NCI-H2107 treated with DMSO at 0.1 percent for 48 hours (cell line): Measurements from ENCODE around the gene CCR3.

Experiments
- DNase-seq: peaks from one replicate; lab custom pipeline; 2025; ENCODE audit not compliant: unreplicated experiment; lab: John Stamatoyannopoulos, UW

Gene CCR3

DNA sequence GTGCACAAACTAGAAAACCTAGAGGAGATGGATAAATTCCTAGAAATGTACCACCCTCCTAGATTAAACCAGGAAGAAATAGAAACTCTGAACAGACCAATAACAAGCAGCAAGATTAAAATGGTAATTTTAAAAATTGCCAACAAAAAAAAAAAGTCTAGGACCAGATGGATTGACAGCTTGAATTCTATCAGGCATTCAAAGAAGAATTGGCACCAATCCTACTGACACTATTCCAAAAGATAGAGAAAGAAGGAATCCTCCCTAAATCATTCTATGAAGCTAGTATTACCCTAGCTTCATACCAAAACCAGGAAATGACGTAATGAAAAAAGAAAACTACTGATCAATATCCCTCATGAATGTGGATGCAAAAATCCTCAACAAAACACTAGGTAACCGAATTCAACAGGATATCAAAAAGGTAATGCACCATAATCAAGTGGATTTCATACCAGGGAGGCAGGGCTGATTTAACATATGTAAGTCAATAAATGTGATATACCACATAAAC is 24.0 kb upstream of the CCR3 start:
- DNase-seq, result no peak

DNA sequence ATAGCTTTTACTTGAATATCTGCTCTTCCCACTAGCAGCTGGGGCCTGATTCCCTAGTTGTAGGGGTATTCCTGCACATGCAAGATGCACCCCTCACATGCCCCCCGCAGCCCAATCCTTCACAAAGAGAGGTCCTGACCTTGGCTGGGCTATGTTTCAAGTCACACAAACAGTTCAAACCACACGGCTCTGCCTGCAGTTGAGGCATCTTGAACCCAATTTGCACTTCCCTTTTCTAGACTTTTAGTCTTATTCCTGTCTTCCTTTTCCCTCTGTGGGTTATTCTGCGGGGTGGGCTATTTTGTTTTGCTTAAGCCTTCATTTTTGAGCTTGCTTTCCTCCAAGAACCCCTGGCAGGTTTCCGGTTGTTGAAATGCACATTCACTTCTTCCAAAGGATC is 20.9 kb upstream of the CCR3 start:
- no peak for DNase-seq

DNA sequence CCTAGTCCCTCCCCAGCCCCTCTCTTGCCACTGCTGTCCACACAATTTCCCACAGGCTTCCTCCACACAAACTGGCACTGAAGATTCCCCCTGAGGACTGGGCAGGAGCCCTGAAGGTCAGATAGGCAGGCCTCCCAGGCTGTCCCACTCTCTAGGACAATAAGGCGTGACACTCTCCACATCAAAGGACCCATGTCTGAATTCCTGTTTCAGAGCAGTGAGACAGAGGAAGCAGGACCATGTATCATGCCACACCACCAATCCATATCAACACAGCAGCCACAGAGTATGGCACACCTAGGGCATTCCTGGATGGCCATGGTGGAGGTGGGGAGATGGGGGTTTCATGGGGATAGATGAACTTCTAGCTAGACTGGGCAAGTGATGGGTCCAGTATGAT is 20.3 kb upstream of the CCR3 start:
- DNase-seq, result no peak

DNA sequence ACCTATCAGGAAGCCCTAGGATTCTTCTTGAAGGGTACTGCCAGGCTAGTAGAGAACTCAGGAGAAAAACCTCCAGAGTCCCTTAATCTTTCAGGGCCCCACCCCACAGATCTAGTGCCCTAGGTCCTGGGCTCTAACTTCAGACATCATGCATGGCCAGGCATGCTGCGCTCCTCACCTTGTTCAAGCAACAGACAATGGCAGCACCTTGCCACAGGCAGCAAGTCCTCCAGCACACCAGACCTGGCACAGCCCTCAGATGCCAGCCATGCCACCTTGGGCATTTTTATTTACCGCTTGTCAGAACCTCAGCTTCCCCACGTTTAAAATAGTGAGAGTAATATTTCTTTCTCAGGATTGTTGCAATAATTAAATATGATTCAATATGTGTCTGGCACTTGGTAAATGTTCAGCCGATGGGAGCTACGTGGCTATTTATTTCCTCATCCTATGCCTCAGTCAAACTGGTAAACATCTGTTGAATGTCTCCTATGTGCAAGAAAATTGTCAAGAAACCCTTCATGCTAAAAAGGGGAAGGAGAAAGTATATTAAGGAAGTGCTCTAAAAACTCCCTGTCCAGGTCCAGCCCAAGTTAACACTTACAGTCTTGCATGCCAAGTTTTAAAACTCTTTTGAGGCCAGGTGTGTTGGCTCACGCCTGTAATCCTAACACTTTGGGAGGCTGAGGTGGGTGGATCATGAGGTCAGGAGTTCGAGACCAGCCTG is 19.7 kb upstream of the CCR3 start:
- no peak for DNase-seq

DNA sequence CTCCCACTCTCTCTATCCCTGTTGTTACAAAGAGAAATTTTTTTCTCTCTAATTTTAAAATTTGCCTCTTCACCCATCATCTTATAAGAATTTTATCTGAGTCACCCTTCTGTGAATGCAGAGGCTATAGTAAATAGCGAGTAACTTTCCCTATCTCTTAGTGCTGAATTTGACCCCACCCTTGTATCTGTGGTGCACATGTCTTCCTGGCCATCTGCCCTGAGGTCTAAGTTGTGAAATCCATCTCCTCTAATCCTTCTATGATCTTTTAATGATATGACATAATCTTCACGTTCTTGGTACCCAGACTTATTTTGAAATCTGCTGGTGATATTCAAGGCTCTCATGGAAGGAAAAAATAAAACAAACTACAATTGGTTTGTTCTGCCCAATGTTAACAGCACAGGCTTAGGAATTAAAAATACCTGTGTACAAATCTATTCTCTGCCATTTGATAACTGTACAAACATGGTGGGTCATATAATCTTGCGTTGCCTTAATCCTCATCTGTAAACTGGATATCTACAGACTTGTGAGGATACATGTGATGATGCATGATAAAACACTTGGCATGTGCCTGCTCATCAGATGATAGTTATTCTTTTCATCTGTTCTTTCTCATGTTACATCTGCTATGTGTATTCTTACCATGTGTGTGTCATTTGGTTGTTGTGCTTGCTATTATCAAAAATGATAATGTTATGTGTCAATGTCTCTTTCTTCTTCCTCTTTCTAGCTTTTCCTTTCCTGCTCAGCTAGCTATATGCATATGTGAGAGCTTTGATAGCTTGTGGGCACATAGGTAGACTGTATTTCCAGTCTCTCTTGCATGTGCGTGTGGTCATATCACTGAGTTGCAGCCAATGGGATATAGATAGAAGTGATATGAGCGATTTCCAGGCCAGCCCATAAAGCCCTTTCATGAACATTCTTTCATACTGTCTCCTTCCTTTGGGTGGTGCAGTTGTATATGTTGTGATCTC is 13.7 kb upstream of the CCR3 start:
- no peak for DNase-seq

DNA sequence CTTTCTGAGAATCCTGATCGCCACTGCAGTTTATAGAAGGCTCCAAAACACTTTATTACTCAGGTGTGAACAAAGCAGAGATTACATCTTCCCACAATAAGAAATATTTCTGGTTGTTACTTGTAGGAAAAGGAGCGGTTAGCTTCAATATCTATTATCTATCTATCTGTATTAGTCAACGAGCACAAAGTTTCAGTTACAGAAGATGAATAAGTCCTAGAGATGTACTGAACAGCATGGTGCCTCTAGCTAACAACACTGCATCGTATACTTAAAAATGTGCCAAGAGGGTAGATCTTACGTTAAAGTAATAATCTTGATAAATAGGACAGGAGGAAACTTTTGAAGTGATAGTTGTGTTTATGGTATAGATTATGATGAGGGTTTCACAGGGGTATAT is 10.9 kb upstream of the CCR3 start:
- no peak for DNase-seq

DNA sequence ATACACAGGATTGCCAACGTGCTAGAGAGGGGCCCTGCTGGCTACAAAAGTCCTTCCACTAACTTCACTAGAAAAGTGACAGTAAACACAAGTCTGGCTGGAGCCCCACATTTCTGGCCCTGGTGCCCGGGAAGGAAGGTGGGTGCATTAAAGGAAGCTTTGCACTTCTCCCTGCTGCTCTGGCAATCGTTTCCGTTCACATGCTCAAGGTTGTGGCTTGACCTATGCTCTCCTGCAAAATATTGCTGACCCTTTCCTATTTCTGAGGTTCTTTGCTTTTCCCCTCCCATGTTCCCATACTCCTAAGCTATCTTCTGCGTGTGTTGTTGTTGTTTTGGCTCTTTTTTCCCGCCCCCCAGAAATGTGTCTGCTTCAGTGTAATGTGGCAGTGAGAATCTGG is 9.1 kb upstream of the CCR3 start:
- DNase-seq, result no peak

DNA sequence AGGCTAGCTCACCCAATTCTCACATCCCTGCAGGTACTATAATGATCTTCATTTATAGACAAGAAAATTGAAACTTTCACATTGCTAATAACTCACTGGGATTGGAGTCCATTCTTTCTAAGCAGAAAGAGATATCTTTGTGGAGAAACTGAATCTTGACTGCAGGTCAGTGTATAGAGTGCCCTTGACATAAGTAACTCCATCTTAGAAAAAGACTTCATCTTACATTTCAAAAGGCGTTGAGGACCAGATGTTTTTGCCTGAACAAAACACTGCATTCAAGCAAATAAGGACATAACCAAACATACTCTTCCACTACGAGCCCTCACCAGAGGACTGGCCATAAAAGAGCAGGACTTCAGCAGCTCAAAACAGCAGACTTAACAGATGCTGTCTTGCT is 6.8 kb upstream of the CCR3 start:
- DNase-seq, result no peak

DNA sequence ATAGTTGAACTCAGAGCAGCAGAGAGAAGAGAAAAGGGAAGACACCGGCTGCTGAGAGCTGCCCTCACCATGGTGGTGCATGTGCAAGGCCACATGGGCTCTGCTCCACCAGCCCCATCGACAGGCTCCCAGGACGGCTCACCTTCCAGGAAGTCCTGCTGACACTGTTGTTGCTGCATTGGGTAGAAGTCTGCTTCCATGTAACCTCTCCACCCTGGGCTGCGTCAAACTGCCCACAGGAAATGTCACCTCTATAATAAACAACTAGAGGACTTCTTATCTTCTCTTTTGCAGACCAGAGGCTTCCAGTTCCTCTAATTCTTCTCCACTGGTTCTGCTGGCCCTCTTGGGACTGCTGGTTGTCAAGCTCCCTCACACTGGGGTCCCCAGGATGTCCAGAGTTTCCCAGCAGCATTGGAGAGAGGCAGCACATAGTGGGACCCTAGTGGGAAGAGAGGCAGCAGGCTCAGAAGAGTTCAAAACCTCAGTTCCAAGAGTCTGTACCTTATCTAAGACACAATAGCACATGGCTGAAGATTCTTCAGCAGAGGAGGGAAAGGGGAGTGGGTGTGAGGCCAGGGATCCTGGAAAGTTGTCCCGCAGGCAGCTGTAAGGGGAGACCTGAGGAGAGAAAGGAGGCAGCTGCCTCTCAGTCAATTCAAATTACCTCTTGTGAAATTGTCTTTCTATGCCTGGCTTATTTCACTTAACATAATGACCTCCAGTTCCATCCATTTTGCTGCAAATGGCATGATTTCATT is 5.8 kb upstream of the CCR3 start:
- DNase-seq, result no peak

DNA sequence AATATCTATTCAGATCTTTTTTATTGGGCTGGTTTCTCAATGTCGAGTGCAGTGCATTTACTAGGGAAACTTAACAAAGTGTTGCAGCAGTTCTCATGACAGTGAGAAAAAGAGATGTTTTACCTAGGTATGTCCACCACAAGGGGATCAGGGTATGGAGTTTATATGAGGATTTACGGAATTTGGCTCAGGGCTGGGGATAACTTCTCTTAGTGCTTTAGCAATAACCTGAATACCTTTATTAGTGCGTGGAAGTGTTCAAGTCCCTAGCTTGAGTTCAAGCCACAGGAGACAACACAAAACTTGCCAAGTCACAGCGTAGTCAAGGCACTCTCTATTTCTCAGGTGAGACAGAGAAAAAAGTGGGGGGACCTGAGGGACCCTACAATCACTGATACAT is 3.9 kb upstream of the CCR3 start:
- DNase-seq, result no peak

DNA sequence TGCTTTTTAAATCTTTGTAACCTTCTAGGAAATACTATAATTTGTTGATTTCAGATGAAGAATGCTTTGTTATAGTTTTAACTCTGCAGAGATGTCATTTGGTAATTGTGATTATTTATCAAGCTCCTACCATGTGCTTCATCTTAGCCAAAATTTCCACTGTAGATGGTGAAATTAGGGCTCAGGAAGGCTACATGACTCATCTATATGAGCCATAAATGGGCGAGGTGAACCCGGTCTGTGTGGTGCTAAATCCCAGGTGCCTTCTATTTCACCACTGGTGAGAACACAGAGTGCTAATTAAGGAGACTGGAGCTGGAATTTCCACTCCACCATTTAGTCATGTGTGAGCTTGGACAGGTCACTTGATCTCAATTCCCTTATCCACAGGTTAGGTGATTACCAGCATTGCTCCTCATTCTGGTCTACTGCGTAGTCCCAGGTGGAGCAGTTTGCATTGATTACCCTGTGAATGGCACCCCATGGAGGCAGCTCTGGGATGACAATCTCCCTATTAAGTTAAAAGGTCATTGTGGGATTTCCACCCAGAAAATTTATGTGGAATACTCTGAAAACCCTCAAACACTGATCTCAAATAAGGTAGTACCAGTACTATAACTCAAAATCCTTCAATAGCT is 2.8 kb upstream of the CCR3 start:
- DNase-seq, result no peak

DNA sequence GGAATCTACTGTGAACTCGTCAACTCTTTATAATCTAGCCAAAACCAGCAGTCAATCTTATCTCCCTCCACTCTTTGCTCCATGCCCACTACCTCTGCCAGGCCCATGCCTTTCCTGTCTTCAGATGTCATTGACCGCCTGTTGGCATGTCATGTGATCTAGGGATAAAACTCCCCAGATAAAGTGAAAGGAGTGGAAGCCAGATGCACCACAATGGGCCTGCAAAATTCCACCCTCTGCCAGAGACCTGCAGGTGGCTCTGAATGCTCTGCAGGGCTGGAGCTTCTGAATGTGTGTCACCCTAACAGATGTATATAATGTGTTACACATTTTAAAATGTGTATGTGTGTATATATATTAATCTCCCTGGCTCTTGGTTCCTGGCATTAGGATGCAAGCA is 2.3 kb upstream of the CCR3 start:
- DNase-seq, result no peak

DNA sequence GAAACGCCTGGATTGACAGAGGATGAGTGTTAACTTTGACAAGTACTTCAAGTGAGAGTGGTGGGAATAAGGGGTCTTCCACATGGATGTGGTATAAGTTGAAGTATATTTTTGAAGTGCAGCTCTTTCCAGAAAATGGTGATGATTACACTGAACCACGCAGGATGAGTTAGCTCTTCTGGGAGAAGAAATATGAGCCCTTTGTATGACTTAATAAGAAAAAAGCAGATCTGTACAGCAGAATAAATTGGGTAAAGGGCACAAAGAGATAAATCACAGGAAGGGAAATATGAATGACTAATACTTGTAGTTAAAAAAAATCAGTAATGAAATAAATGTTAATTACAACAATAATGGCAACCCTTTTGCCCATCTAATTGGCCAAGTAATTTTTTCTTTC is 1.3 kb downstream of the CCR3 start:
- no peak for DNase-seq

DNA sequence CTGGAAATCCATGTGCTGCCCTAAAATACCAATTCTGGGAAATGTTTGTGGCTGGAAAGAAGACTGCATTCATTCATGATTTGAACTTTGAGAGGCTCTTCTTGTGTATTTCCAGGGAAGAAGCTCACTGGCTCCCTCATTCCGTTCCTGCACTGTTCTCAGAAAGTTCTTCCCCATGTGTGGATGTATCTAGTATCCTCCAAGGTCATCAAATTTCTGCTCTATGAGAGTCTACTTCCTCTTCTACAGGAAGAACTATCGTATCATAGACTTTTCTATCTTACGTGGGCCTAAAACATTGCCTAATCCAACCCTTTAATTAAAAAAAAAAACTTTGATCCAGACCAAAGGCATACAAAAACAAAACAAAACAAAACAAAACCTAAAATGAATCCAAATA is 2.9 kb downstream of the CCR3 start:
- no peak for DNase-seq

DNA sequence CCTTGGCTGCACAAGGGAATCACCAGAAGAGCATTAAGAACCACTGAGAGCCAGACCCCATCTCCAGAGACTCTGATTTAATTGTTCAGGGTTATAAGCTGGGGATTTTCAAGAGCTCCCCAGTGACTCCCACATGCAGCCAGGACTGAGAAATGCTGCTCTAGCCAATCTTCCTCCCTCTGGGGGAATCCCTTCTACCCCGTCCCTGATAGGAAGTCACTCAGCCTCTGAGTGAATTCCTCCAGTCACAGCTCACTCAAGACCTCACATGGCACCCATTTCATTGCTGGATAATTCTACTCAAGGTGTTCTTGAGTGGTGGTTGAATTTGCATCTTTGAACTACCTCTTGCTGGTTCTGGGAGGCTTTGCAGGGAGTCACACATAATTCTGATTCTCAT is 10.7 kb downstream of the CCR3 start:
- DNase-seq, result no peak

DNA sequence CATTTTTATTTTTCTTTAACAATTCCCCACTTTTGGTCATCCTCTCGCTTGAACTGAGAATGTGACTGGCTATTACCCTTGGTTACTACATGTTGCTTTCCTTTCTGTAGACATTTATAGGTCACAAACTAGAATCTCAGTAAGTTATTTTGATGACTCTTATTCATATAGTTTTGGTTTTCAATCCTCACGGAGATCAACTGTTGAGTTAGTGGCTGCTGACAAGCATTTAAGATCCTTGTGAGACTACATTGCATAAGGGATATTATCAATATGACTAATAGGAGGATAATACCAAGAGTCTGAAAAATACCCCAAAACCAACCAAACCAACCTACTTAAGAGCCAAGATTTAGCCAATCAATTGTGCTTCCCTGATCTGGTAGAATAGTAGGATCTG is 16.3 kb downstream of the CCR3 start:
- no peak for DNase-seq

DNA sequence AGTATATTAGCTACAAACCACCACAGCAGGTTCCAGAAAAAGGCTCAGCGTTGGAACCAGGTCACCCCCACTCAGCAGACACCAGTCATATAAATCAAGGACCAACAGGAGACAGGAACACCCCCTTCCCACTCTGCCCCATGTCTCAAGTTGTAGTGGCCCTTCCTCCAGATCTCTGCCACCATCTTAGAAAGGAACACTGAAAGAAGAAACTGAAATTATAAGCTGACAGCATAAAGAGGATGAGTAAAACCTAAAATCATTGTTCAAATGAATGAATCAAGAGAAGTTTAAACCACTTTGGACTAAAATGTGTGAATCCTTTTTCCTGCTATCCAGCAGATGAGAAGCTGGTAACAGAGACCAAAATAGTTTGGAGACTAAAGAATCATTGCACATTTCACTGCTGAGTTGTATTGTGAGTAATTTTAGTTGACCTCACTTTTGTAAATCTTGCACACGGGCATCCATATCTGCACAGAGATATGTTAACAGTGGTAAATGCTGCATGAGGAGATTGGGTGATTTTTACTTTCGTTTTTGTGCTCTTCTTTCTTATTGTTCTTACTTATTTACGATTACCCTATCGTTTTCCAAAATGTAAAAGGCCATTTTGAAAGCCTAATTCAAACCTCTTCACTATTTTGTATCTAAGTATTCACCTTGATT is 19.8 kb downstream of the CCR3 start:
- no peak for DNase-seq

DNA sequence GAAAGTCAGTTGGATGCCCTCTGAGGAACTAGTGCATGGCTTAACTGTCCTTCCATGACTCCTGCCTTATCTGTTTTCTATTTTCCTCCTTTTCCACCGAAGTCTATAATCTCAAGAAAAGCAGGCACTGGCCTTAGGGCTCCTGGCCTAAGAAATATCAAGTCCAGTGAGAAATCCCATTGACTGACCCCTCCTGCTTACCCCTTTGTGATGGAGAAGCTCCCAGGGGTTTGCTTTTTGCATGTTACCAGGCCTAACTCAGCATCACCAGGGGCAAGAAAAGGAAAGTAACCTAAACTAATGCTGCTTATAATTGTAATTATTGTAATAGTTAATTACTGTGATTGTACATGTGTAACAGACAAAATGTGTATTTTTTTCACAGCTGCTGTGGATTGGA is 21.7 kb downstream of the CCR3 start:
- no peak for DNase-seq

DNA sequence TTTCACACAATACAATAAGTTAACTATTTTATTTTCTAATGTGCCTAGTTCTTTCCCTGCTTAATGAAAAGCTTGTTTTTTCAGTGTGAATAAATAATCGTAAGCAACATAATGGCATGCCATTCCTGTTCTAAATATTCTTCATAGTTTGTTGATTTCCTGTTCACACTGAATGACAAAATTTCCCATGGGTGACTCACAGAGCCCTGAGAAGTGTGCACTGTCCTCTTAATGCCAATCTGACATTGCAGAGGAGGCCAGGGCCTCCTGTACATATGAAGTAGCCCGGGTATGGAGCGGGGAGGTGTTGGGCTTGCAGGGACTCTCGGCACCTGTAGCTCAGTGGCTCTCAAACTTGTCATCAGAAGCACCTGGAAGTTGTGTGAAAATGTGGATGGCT is 24.3 kb downstream of the CCR3 start:
- no peak for DNase-seq

DNA sequence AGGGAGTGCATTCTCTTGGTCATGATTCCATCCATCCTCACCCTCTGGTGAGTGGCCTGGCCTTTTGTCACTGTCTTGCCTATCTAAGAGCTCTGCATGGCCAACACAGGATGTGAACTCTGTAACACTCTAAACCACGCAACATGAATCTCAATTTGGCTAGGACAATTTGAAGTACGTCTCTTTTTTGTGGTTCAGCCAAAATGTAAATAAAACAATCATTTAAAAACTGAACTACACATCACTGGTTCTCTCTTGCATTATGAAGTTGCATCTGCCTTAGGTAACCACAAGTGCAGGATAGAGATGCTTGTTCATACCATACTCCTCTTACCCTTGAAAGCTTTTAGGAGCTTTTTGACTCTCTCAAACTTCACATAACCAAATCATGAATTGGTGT is 27.3 kb downstream of the CCR3 start:
- DNase-seq, result peak; percentile 6
